NCI-H1930 (cell line): Measurements from ENCODE around the gene GFY.
"Not testable (repeated sequence)": the region's sequence is repeated elsewhere in the genome, so short reads cannot be mapped to it uniquely, and the experiment has no call there.

ENCODE experiments used
- DNase-seq, 2 experiments: peaks; one replicate each; lab custom pipeline; 2025; lab: John Stamatoyannopoulos, UW

GFY gene

DNA sequence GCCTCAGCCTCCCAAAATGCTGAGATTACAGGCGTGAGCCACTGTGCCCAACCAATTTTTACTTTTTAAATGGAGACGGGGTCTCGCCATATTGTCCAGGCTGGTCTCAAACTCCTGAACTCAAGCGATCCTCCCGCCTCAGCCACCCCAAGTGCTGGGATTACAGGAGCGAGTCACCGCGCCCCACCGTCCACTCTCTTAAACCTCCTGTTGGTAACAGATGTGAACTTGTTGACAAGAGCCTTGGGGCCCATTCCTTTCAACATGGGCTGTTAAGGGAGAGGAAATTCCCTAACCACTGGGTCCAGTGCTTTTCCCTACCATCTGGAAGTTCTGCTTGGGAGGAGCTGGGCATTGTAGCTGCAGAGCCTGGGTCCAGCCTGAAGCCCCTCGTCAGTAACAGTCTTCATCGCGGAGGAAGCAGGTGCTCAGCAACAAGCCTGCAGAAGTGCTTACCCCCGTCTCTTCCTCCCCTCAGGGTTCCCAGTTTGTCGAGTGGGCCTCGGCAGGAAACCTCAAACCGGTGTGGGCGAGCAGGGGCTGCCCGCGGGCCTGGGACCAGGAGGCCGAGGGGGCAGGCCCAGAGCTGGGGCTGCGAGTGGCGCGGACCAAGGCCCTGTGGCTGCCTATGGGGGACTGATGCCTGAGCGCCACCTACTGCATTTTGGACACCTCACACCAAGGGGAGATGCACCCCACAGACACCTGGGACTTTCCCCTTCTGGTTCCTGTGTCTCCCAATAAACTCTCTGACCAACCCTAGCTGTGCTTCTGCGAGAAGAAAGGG lies 44.8 kb downstream of the GFY start:
- DNase-seq: no peak

DNA sequence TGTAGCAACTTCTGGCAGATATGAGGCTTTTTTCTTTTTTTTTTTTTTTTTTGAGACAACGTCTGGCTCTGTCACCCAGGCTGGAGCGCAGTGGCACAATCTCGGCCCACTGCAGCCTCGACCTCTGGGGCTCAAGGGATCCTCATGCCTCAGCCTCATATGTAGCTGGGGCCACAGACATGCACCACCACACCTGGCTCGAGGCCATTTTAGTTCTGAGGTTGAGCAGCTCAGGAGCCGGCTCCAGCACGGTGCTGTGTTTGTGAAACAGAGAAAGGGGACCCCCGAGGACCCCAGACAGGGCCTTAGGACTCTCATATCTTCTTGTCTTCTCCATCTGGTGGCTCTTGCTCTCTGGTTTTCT lies 45.4 kb downstream of the GFY start:
- DNase-seq: no peak

DNA sequence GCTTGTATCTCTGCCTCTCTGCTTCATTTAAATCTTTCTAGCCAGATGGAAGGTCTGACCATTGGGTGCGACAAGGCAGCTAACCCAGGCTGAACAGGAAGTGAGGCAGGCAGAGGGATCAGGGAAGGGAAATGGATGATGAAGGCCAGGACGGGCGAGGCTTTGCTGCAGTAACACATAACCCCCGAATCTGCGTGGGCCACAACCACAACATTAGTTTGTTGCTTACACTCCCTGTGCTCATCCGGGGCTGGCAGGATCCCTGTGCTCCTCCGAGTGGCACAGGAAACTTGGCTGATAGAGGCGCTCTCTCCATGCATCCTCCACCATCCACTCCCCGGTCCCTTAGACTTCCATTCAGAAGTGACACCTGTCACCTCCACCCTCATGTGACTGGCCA lies 47.7 kb downstream of the GFY start:
- no peak for DNase-seq

DNA sequence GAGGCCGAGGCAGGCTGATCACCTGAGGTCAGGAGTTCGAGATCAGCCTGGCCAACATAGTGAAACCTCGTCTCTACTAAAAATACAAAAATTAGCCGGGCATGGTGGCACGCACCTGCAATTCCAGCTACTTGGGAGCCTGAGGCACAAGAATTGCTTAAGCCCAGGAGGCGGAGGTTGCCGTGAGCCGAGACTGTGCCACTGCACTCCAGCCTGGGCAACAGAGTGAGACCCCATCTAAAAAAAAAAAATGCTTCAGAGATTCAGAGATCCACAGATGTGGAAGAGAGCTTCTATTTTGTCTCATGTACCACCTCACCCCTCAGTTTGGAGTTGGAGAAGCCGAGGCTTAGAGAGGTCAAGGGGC lies 48.3 kb downstream of the GFY start:
- not testable (repeated sequence) for DNase-seq

DNA sequence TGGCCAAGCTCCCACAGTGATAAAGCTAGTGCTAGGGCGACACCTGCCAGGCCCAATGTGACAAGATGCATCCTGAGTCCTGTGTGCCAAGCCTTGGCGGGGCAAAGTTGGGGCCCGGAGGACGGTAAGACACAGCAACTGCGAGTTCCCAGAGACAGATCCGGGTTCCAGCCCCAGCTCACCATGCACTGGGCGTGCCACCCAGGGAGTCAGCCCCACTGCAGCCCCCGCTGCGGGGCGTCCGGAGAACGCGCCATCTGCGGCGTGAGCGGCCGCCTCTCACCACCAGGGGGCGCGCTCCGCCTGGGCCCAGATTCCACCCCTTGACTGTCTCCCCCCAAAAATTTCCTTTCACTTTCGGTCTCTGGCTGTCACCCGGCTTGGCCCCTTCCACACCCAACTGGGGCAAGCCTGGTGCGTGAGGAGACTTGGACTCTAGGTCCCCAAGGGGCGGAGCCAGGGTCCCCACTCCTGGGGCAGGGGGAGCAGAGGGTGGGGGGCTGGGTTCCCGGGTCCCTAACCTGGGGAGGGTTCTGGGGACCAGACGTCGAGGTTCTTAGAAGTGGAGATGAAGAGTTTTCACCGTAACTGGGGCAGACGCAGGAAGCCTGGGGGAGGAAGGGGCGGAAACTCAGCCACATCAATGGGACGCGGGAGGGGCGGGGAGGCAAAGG lies 48.8 kb downstream of the GFY start, which contains the start of gene FLT3LG:
Gene FLT3LG (plus strand): TSS at position 348 of the 674 bp plus-strand sequence. CDS start 425 bp downstream, outside the sequence.
- peak; percentile 46 to 82 for DNase-seq

DNA sequence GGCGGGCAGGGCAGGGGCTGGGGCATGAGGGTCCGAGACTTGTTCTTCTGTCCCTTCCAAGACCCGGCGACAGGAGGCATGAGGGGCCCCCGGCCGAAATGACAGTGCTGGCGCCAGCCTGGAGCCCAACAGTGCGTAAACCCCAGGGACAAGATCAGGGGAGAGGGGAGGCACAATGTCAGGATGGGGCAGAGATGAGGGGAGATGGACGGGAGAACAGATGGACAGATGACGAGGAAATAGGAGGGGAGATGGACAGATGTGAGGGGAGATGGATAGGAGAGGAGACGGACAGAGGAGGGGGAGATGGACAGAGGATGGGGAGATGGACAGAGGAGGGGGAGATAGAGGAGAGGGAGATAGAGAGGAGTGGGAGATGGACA lies 49.3 kb downstream of the GFY start:
- no peak for DNase-seq

DNA sequence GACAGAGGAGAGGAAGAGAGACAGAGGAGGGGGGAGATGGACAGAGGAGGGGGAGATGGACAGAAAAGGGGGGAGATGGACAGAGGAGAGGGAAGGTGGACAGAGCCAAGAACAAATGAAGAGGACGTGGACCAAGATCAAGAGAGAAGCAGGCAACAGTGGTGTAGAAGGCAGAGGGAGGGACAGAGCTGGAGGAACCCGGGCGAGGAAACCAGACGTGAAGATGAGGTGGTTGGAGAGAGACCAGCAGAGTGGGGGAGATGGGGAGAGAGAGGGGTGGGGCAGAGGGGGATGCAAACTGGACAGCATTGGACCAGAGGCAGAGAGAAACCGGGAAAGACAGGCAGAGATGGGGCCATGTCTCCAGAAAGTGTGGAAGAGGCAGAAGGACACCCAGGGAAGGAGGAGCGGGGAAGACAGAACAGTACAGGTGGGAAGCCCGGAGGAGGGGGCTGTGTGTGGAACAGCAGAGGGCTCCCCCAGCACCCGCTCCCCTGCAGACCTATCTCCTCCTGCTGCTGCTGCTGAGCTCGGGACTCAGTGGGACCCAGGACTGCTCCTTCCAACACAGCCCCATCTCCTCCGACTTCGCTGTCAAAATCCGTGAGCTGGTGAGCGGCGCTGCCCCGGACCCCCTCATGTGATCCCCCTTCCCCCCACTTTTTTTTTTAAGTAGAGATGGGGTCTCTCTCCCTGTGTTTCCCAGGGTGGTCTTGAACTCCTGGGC lies 50.2 kb downstream of the GFY start:
- no peak for DNase-seq

DNA sequence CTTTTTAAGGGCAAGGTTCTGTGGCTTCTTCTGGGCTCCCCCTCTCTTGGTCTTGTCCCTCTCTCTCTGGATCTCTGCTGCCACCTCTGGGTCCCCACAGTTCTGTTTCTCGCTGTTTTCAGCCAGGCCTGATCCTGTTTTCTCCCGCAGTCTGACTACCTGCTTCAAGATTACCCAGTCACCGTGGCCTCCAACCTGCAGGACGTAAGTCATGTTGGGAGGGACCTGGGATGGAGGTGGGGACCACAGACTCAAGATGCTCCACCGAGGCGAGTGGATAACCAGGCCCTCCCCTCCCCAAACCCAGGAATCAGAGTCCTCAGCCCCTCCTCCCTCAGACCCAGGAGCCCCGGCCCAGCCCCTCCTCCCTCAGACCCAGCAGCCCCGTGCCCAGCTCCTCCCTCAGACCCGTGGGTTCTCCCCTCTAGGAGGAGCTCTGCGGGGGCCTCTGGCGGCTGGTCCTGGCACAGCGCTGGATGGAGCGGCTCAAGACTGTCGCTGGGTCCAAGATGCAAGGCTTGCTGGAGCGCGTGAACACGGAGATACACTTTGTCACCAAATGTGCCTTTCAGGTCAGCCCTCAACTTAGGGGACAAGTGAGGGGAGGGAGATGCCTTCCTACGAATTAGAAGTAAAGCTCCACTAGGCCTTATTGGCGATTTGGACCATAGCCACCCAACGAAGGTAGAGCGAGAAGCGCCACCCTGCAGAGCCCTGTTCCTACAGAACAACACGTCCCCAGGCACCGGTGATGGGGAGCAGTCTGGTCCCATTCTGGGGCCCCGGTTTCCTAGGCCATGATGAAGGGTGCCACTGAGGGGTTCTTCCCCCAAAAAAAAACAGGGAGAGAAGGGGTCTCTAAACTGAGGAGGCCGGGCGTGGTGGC lies 51.0 kb downstream of the GFY start:
- DNase-seq: peak; percentile 54 to 78
